B cell (primary cell): Measurements from ENCODE around the gene ULBP2. TPM values are rescaled to one million over a fixed set of nuclear protein-coding genes. Genes with fewer than 3 reads are reported as not detected.

Experiments
- ATAC-seq: fragments of 200-7000 bp; cut with Tn5 transposase; one replicate; pipeline ENCODE4 v1.10.0; 2021; ENCODE audit warnings: low read depth, mild to moderate bottlenecking, moderate number of reproducible peaks, moderate library complexity
- CTCF ChIA-PET: fragments of 350-600 bp; sonication (Branson Sonifier 250); formaldehyde crosslinking; loops from one replicate; lab custom pipeline; 2021; ENCODE audit warnings: antibody characterized with exemption, inconsistent platforms; lab: Charles Lee
- POLR2A ChIA-PET: fragments of 350-600 bp; sonication (Branson Sonifier 250); formaldehyde crosslinking; loops from one replicate; lab custom pipeline; 2021; ENCODE audit warnings: antibody characterized with exemption; lab: Charles Lee
- DNase-seq: peaks from one replicate; pipeline ENCODE4 v3.0.0; 2013
- H2AFZ ChIP-seq: 2 replicates; pipeline ENCODE4 v1.6.1; 2012; ENCODE audit warnings: mild to moderate bottlenecking, low read depth, low read length; ENCODE audit not compliant: insufficient read depth, poor library complexity, severe bottlenecking
- H3K27ac ChIP-seq, 2 donors: 1 replicate in 1 of 2; 2 replicates in 1 of 2; pipeline ENCODE4 v1.5.1; 2012 to 2013; ENCODE audit warnings: low read length in 2 of 2, mild to moderate bottlenecking in 2 of 2, moderate library complexity in 1 of 2
- H3K27me3 ChIP-seq, 4 experiments: fragments of 200-600 bp in 1 of 4; sonication (generic) in 1 of 4; replicated peaks in 1 of 4; 1 replicate in 2 of 4; 2 replicates in 2 of 4; pipeline versions ENCODE4 v1.6.1 to v1.7.0; 2013 to 2016; ENCODE audit warnings: low read length in 3 of 4, mild to moderate bottlenecking in 2 of 4, mixed read lengths in 1 of 4, moderate library complexity in 1 of 4; ENCODE audit not compliant: insufficient read depth in 4 of 4, control insufficient read depth in 3 of 4; ENCODE audit errors: control extremely low read depth in 1 of 4
- H3K36me3 ChIP-seq, 2 experiments: replicated peaks in 1 of 2; 1 replicate in 1 of 2; 2 replicates in 1 of 2; pipeline versions ENCODE4 v1.6.1 to v1.7.1; 2013; ENCODE audit warnings: low read length in 1 of 2; ENCODE audit not compliant: insufficient read depth in 2 of 2, control insufficient read depth in 1 of 2; ENCODE audit errors: control extremely low read depth in 1 of 2, extremely low read depth in 1 of 2
- H3K4me1 ChIP-seq, 2 donors: fragments of 200-600 bp in 1 of 2; sonication (generic) in 1 of 2; 1 replicate in 1 of 2; 2 replicates in 1 of 2; pipeline versions ENCODE4 v1.5.1 to v1.6.1; 2013 to 2017; ENCODE audit warnings: low read length in 2 of 2; ENCODE audit not compliant: control insufficient read depth in 2 of 2, insufficient read depth in 2 of 2
- H3K4me2 ChIP-seq: replicated peaks from 2 replicates; pipeline ENCODE3; 2012; ENCODE audit warnings: mild to moderate bottlenecking, low read depth, low read length; ENCODE audit not compliant: poor library complexity, severe bottlenecking
- H3K4me3 ChIP-seq, 5 experiments: fragments of 200-600 bp in 1 of 5; sonication (generic) in 1 of 5; 1 replicate in 3 of 5; 2 replicates in 2 of 5; pipeline versions ENCODE4 v1.5.1 to v1.7.0; 2011 to 2016; ENCODE audit warnings: low read length in 4 of 5, mild to moderate bottlenecking in 4 of 5, low read depth in 2 of 5, control low read depth in 1 of 5, moderate library complexity in 1 of 5; ENCODE audit not compliant: insufficient read depth in 1 of 5; ENCODE audit errors: control extremely low read depth in 1 of 5, extremely low read depth in 1 of 5
- H3K79me2 ChIP-seq: fragments of 200-600 bp; sonication (generic); one replicate; pipeline ENCODE4 v1.6.0; 2016; ENCODE audit warnings: low read length; ENCODE audit not compliant: control insufficient read depth, insufficient read depth
- H3K9ac ChIP-seq: fragments of 200-600 bp; sonication (generic); 2 replicates; pipeline ENCODE4 v1.6.1; 2017; ENCODE audit warnings: mild to moderate bottlenecking, low read length, moderate library complexity
- H3K9me3 ChIP-seq, 3 donors: one replicate each; pipeline versions ENCODE4 v1.6.1 to v1.7.1; 2013; ENCODE audit warnings: low read length in 2 of 3; ENCODE audit not compliant: control insufficient read depth in 2 of 3, insufficient read depth in 1 of 3; ENCODE audit errors: control extremely low read depth in 1 of 3
- H4K20me1 ChIP-seq: 2 replicates; pipeline ENCODE4 v1.6.0; 2012; ENCODE audit warnings: mild to moderate bottlenecking, low read length; ENCODE audit not compliant: insufficient read depth, control insufficient read depth, poor library complexity, severe bottlenecking
- H3K27ac Mint-ChIP-seq: one replicate; pipeline ENCODE4 v1.8.0; 2021; ENCODE audit warnings: mixed read lengths
- H3K27me3 Mint-ChIP-seq: one replicate; pipeline ENCODE4 v1.8.0; 2021; ENCODE audit warnings: mixed read lengths
- H3K4me1 Mint-ChIP-seq: one replicate; pipeline ENCODE4 v1.8.0; 2021; ENCODE audit warnings: mixed read lengths
- H3K4me3 Mint-ChIP-seq: one replicate; pipeline ENCODE4 v1.8.0; 2021; ENCODE audit warnings: mixed read lengths
- H3K9me3 Mint-ChIP-seq: one replicate; pipeline ENCODE4 v1.8.0; 2022; ENCODE audit warnings: mixed read lengths; ENCODE audit not compliant: insufficient read depth
- EZH2 ChIP-seq: IDR thresholded peaks from 2 replicates; pipeline ENCODE4 v1.6.1; 2012; ENCODE audit warnings: borderline replicate concordance, low read depth, mild to moderate bottlenecking, moderate library complexity, low read length; ENCODE audit not compliant: insufficient read depth, poor library complexity, severe bottlenecking
- WGBS: methylation state at CpG from one replicate; pipeline ENCODE4 v1.1.5; 2013; ENCODE audit warnings: missing lambda C conversion rate; ENCODE audit not compliant: insufficient coverage; 5-methylcytosine and 5-hydroxymethylcytosine counted together
- intact Hi-C: fragments of 100-400 bp; cut with micrococcal nuclease; formaldehyde crosslinking; loops from one replicate; pipeline ENCODE4 v1.10.0; 2022
- polyA plus RNA-seq: library from polyadenylated mRNA; depleted of rRNA; stranded (reverse); fragments of >200 nt; gene quantifications from 2 replicates; pipeline ENCODE4 v1.2.3, GENCODE V29; 2012
- total RNA-seq, 2 donors: library from RNA; stranded (reverse); fragments of 120-200 nt in 1 of 2; gene quantifications; 1 replicate in 1 of 2; 2 replicates in 1 of 2; pipeline versions ENCODE4 v1.2.3 to v1.2.4, GENCODE V29; 2013 to 2022
- TF ChIP-seq, protein P1 (sequence below): fragments of 200-600 bp; IDR thresholded peaks from one replicate; pipeline ENCODE4 v1.8.0; 2022; ENCODE audit warnings: antibody characterized with exemption, mild to moderate bottlenecking

Gene ULBP2
- total and polyA plus RNA-seq, 2 donors (not counting 1 experiment from before 2014, with no cell fraction given): 0.31 TPM; not detected in 1

DNA sequence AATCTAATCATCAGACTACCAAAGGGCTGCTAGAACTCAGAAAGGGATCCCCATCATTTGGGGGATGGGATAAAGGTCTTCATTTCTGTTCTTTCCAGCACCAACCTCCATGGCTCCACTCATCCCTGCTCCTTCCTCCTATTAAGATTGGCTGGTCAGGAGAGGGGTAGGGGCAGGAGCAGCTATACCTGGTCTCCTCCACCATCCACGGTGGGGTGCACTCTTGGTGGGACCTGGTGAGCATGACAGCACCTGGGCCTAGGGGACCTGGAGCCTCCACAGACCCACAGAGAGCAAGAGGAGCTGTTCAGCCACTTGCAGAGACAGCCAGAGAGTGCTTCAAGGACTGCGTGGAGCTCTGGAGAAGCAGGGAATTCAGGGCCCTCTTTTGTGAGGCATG is 6.1 kb upstream of the ULBP2 start:
- Histone ChIP-seq H3K9me3 (peaks cover 0 to 22% (median 0%) of the 10 kb centered on the region in 3 donors), H3K27ac (no peak overlapping the region), H3K79me2 (no peaks in the 10 kb centered on the region), H3K4me1 (peaks cover 24 to 36% of the 10 kb centered on the region in 2 donors), H3K4me2 (no peak overlapping the region), H2AFZ (no peak overlapping the region), H3K4me3 (no peak overlapping the region), H3K9ac (no peak overlapping the region), H3K36me3 (no peaks in the 10 kb centered on the region), H3K27me3 (peaks cover 2 to 78% (median 68%) of the 10 kb centered on the region in 4 experiments), H4K20me1 (no peaks in the 10 kb centered on the region)
- H3K27me3 Mint-ChIP-seq: peaks cover 79% of the 10 kb centered on the region
- H3K4me3 Mint-ChIP-seq: no peak overlapping the region
- whole genome bisulfite sequencing: 55% methylated on average over 2 of the region's 2 CpGs
- no peak overlapping the region for H3K27ac Mint-ChIP-seq
- H3K4me1 Mint-ChIP-seq: peaks cover 29% of the 10 kb centered on the region
- DNase-seq: no peak
- intact Hi-C loops: loop anchor here (2.0 kb wide), 1 partner anchor 101 kb away; no protein-coding TSS in a partner anchor
- ChIA-PET POLR2A (no interaction called here), CTCF (interaction anchor here (0.5 to 2.8 kb wide), 6 partner anchors 14 to 930 kb away, joined by 3 to 49 read pairs (median 4); partner anchors contain the start of gene MTHFD1L)
- TF ChIP-seq, protein P1, sequence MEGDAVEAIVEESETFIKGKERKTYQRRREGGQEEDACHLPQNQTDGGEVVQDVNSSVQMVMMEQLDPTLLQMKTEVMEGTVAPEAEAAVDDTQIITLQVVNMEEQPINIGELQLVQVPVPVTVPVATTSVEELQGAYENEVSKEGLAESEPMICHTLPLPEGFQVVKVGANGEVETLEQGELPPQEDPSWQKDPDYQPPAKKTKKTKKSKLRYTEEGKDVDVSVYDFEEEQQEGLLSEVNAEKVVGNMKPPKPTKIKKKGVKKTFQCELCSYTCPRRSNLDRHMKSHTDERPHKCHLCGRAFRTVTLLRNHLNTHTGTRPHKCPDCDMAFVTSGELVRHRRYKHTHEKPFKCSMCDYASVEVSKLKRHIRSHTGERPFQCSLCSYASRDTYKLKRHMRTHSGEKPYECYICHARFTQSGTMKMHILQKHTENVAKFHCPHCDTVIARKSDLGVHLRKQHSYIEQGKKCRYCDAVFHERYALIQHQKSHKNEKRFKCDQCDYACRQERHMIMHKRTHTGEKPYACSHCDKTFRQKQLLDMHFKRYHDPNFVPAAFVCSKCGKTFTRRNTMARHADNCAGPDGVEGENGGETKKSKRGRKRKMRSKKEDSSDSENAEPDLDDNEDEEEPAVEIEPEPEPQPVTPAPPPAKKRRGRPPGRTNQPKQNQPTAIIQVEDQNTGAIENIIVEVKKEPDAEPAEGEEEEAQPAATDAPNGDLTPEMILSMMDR: no peak
- no peak for TF ChIP-seq EZH2
- ATAC-seq: no peak
- no peaks in the 10 kb centered on the region for H3K9me3 Mint-ChIP-seq

DNA sequence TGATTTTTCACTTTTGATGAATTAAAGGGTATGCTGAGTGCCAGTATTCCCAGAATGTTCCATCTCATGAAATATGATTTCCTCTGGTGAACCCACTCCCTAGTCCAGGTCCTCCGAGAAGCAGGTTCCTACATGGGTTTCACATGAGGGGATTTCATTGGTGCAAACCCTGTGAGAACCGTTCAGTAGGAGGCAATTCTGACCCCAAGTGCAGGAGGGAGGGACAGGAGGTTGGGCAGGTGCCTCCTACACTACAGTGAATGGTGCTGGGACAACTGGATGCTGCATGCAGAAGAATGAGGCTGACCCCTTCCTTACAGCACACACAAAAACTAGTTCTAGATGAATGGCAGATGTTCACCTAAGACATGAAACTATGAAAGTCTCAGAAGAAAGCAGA is 5.1 kb upstream of the ULBP2 start:
- H3K27me3 ChIP-seq: peaks cover 2 to 83% (median 68%) of the 10 kb centered on the region in 4 experiments
- H3K4me1 ChIP-seq: peaks cover 35 to 45% of the 10 kb centered on the region in 2 donors
- intact Hi-C loops: no loop called here
- no peaks in the 10 kb centered on the region for H3K9me3 Mint-ChIP-seq
- TF ChIP-seq, protein P1: no peak
- no peak for TF ChIP-seq EZH2
- DNase-seq: no peak
- no peak overlapping the region for H3K9ac ChIP-seq
- no peak overlapping the region for H3K4me2 ChIP-seq
- H3K27ac Mint-ChIP-seq: no peak overlapping the region
- H4K20me1 ChIP-seq: no peaks in the 10 kb centered on the region
- H3K79me2 ChIP-seq: no peaks in the 10 kb centered on the region
- peaks cover 0 to 27% (median 0%) of the 10 kb centered on the region in 3 donors for H3K9me3 ChIP-seq
- ChIA-PET CTCF (interaction anchor here (2.8 kb wide), 1 partner anchor 81 kb away, joined by 49 read pairs; no protein-coding TSS in a partner anchor), POLR2A (no interaction called here)
- no peak overlapping the region for H3K4me3 ChIP-seq
- peaks cover 77% of the 10 kb centered on the region for H3K27me3 Mint-ChIP-seq
- peaks cover 36% of the 10 kb centered on the region for H3K4me1 Mint-ChIP-seq
- ATAC-seq: no peak
- WGBS: 21% methylated on average over 2 of the region's 2 CpGs
- no peak overlapping the region for H3K27ac ChIP-seq
- H2AFZ ChIP-seq: no peak overlapping the region
- peak overlapping the region; percentile 5 for H3K4me3 Mint-ChIP-seq
- no peaks in the 10 kb centered on the region for H3K36me3 ChIP-seq
